GM15510 (cell line): ENCODE measurements around the gene GLIS1.

Experiments
- POLR2A ChIP-seq: IDR thresholded peaks from 3 replicates; pipeline ENCODE4 v1.6.1; 2011; ENCODE audit warnings: borderline replicate concordance; ENCODE audit not compliant: insufficient read length; ENCODE audit errors: extremely low read depth

The GLIS1 gene

DNA sequence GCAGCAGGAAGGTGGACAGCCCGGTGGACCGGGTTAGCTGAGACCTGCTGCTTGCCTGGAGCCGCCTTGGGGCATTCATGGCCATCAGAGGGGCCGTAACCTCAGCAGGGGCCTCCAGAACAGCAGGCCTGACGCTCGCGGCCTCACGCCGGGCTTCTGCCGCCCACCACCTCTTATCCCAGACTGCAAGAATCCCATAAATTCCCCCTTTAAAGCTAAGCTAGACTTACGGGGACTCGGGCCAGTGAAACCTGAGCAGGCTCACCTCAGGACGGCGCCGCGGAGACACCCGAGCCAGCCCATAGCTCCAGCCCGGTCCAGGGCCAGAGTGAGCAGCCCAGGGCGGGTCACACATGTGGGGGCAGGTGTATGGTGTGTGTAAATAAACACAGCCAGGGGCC, 132.3 kb downstream of the GLIS1 start:
- TF ChIP-seq POLR2A: no peak

DNA sequence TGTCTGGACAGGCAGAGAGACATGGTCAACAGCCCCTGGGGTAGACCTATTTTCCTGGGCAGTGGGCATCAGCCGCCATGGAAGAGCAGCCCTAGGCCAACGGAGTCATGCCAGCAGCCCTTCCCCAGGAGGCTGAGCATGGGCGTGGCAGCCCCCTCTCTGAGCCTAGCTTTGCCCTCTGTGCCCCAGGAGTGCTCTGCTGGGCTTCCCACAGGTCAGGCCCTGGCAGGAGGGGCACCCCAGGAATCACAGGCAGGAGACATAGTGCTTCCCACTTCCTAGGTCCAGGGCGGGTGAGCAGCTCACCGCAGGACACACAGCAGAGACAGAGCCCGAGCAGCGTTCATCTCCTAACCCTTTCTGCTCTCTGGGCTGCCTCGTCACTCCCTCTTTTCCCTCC, 132.8 kb downstream of the GLIS1 start:
- no peak for TF ChIP-seq POLR2A

DNA sequence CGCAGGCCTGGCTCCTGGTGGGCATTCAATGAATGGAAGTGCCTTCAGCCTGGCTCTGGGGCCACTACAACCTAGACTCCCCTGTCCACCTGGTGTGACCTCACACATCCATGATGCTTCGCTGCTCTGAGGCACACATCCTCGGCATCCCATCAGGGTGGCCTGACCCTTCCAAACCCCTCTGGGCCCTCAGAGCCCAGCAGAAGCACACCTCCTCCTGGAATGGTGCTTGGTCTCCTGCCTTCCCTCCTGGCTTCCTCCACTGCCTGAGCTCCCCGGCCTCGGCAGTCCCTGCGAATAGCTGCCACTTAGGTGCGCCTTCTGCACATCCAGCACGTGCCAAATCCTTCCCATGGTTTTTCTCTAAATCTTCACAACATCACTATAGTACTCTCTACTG, 133.8 kb downstream of the GLIS1 start:
- no peak for TF ChIP-seq POLR2A

DNA sequence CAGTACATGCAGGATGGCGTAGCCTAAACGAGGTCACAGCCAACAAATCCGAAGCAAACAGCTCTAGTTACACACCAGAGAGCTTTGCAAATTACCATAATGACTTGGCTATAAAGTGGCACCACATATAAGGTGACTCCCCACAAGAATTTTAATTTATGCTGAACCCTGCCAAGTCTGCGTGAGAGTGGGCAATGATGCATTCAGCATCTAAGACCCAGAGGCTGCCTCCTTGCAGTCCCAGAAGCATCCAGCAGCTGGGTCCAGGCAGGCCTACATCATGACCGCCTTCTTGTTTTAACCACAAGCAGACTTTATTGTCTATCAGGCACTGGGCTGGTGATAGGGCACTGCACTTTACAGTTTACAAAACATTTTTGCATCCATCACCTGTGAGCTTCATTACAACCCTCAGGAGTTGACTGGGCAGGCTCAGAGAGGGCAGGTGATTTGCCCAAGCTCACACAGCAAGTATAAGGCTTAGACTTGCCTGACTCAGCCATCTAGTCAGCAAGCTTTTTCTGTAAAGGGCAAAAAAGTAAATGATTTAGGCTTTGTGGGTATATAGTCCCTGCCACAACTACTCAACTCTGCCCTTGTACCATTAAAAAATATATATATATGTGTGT, 134.6 kb downstream of the GLIS1 start:
- TF ChIP-seq POLR2A: no peak

DNA sequence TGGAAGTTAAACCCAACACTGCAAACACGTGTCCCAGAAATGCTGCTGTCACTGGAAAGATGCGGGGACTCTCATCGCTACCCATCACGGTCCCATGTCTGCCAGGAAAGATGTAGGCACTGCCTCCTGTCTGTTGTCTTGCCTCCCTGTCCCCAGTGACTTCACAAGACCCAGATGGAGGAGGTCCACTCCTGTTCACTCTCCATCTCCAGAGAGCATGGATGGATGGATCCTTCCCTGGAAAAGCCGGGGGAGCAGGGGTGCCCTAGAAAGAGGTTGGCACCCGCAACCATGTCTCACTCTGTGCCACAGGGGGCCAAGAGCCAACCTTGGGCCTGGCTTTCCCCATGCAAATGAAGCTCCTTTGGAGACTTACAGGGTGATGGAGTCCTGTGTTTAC, 135.5 kb downstream of the GLIS1 start:
- TF ChIP-seq POLR2A: no peak

DNA sequence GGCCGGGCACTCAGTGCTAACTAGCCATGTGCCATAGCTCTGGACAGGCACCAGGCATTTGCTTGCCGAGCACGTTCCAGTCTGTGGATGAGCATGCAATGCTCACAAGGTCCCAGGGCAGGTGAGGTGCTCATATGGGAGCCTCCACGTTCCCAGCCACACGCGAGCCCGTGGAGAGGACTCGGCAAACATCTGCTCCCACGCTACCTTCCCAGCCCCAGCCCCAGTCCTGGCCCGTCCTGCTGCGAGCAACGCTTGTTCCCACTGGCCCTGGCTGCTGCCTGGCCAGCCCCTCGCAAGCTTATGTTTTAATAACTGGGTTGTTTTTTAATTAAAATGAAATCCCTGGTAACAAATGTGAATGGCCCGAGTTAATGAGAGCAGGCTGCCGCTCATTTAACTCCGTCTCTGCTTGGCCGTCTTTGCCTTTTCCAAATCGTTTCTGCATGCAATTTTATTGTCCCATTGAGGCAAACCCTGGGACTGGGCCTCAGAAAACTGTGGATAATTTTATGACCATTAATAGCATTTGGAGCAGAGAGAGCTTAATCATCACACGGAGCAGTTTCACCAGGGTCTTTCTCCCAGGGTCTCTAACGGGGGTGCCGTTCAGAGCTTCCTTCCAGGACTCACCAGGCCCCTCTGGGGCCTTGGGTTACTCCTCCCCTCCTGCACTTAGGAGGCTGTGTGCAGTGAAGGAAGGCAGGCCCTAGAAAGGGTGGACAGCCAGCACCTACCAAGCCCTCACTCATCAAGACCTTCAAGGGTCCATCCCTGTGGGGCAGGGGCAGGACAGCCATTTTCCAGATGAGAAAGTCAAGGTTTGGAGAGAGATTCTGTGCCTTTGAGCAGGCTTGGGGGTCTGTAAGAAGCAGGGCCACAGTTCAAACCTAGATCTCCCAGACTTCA, 136.8 kb downstream of the GLIS1 start:
- no peak for TF ChIP-seq POLR2A

DNA sequence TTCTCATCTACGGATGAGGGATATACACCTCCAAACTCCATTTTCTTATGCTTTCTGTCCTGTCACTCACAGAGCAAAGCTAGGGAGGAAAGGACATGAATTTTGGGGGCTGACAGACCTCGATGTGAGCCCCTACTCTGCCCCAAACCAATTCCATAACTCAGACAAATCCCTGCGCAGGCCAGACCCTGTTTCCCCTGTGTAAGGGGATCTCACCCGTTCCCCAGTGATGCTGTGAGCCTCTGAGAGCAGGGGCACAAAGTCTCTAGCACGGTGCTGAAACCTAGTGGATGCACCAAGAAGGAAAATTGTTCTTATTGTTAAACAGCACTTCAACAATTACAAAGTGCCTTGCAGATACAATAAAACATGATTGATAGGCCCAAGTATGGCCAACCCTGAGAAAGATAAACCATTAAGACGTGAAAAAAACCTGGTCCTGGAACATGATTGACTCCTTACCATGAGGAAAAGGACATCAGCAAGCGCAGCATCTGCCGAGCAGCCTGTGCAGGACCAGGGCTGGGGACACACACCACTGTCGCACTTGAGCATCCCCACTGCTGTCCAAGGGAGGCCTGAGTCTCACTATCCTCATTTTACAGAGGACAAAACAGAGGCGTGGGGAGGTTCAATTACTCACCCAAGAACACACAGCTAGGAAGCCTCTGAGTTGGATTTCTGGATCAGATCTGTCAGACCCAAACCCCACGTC, 137.8 kb downstream of the GLIS1 start:
- no peak for TF ChIP-seq POLR2A

DNA sequence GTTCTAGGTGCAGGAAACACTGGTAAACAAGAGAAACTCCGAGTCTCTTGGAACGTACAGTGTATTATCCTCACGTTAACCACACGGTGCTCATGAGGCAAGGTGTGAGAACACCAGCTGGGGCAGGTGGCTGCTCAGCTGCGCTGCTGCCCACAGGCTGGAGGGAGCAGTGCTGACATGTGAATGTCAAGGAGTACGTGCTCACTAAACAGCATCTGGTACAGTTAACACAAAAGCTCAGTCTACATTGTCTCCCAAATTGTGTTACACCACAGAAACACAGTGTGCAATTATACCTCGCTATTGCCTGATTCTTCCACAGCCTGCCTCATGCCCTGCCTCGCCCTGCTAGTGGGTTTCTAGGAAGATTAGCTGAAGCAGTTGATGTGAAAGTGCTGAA, 138.4 kb downstream of the GLIS1 start:
- no peak for TF ChIP-seq POLR2A

DNA sequence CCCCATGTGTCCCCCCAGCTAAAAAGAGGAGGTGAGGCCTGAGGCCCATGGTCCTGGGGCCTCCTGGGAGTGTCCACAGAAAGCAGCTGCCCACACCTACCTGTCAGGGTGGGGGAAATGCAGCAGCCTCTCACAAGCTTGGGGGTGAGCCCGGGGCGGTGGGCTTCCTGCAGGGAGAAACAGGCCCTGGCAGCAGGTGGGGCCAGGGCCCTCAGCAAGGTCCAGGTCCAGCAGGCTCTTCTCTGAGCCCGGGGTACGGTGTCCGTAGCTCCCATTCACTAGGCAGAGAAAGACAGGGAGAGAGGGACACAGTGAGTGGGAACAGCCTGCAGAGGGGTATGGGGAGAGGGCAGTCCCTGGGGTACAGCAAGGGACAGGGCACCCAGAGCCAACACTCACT, 139.0 kb downstream of the GLIS1 start:
- TF ChIP-seq POLR2A: no peak

DNA sequence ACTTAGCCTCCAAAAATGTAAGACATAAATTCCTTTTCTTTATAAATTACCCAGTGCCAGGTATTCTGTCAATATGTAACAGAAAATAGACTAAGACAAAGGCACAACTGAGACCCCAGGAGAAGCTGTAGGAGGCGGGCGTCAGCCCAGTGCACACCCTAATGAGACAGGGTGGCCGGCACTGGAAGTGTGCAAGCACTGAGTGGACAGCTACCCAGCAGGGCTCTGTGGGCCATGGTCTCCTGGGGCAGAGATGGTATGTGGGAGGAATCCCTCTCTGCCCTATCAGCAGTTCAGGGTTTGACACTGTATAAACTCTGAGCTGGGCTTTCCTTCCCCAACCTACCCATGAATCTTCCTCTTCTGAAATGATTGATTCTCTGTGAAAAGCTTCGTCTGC, 139.5 kb downstream of the GLIS1 start:
- no peak for TF ChIP-seq POLR2A

DNA sequence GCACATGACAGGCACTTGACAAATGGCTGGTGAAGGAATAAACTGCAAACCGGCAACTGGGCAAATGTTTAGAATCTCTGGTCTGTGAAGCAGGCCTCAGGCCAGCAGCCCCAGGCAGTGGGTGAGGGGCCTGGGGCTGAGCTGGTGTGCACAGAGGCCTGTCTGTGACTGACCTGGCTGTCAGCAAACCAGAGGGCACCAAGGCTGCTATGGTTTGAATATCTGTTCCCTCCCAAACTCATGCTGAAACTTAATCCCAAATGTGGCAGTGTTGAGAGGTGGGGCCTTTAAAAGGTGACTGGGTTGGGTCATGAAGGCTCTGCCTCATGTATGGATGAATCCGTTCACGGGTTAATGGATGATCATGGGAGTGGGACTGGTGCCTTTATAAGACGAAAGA, 140.0 kb downstream of the GLIS1 start:
- no peak for TF ChIP-seq POLR2A

DNA sequence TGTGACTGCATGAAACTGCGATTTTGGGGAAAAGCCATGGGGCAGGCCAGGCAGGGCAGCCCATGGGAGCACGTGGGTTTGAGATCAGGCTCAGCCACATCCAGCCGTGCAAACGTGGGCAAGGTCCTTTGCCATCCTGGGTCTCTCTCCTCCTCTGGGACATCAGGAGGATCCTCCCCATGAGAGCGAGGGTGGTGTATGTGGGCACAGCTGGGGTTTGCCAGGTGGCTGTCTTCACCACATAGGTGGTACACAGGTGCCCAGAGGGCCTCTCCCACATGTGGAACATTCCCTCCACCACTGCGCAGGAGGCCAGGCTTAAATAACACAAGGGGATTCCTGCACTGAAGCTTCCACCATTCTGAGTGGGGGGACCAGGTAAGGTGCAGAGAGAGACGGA, 143.1 kb downstream of the GLIS1 start:
- no peak for TF ChIP-seq POLR2A

DNA sequence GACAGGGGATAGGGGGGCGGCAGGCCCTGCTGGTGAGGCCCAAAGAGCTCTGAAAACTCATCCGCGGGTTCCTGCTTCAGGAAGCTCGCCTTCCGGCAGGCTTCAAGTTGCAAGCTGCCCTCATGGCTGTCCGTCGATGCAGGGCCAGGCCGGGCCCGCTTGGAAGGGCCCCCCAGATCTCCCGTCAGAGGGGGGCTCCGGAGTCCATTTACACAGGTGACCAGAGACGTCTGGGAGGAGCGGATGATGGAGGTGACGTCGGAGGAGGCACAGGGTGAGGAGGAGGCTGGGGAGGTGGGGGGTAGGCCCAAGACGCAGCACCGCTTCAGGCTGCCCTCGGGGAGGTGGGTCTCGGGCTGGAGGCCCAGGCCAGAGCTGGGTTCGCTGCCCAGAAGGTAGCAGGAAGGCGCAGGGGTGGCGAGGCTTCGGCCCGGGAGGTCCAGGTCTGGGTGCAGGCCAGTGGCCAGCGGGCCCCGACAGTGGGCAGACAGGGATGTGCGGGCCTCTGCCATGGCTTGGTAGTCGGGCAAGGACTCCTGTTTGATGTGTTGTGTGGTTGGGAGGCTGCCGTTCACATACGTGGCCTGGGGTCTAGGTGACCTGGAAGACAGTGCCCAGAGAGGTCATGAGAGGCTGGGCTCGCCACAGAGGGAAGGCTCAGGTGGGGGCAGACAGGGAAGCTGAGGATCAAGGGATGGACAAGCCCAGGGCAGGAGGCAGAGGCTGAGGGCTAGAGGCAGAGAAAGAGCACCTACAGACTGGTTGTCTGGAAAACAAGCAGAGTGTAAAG, 144.4 kb downstream of the GLIS1 start:
- TF ChIP-seq POLR2A: no peak

DNA sequence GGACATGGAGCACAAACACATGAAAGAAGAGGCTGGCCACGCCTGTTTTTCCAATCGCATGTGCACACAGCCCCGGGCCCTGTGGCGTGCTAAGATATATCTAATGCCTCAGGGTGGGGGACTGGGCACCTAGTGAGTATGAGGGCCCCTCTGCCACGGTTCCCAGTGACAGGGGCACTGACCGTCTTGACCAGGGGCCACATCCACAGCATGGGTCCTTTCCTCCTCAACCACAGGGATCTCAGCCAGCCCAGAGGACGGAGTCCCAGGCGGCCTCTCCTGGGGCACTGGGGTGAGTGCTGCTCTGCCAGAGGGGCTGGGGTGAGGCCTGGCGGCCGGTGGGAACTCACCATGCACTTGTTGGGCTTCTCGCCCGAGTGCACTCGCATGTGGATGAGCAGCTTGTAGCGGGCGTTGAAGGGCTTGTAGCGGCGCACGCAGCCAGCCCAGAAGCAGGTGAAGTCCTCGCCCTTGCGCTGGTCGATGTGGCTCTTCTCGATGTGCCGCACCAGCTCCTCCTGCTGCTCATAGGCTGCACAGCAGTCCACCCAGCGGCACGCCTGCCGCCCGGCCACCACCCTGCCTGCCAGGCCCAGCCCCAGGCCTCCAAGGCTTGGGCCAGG, 145.1 kb downstream of the GLIS1 start:
- no peak for TF ChIP-seq POLR2A

DNA sequence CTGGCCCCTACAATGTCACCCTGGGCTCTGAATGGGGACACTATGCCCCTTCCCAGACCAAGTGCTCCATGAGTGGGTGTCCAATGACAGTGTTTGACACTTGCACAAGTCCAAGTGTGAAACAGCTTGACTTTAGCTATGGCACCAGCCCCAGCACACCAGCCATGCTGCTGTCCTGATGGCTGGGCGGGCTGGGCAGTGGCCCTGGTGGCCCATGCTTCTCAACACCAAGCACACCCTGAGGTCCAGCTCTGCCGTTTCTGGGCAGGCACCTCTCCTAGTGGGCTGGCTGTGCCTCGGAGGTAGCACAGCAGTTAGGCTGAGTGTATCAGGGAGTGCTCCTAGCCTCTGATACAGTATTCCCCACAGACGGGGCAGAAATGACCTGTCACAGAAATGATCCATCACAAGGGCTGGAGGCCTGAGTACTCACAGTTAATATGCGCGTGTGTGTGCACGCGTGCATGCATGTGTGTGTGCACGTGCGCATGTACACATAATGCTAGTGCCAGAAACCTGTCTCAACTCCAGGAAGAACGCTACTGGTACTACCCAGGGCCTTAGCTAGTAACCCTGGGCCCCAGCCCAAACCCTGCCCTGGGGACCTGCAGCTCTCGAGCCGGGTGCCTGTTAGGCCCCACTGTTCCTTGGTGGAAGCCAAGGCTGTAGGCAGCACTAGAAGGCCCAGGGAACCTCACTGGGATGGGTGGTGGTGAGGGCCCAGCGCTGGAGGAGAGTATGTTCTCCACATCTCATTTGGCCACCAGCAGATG, 145.8 kb downstream of the GLIS1 start:
- TF ChIP-seq POLR2A: no peak
